GM12878 (cell line): Measurements from ENCODE around the gene FGR. TPM values are rescaled to one million over a fixed set of nuclear protein-coding genes. Genes with fewer than 3 reads are reported as not detected.

Experiments
- ASH2L ChIP-seq: fragments of 300-600, 200-600 bp; sonication (generic); IDR thresholded peaks from 2 replicates; pipeline ENCODE4 v1.6.1; 2017; ENCODE audit warnings: low read depth, mild to moderate bottlenecking, borderline replicate concordance
- ATF7 ChIP-seq: fragments of 450-650 bp; IDR thresholded peaks from 2 replicates; pipeline ENCODE4 v1.6.1; 2016; ENCODE audit warnings: low read depth, mild to moderate bottlenecking
- CREM ChIP-seq: IDR thresholded peaks from 2 replicates; pipeline ENCODE4 v1.6.1; 2014; ENCODE audit warnings: antibody characterized with exemption, low read depth
- HCFC1 ChIP-seq: fragments of 150-350 bp; IDR thresholded peaks from 2 replicates; pipeline ENCODE4 v1.6.1; 2014; ENCODE audit warnings: low read length
- LARP7 ChIP-seq: fragments of 450-650 bp; IDR thresholded peaks from 2 replicates; pipeline ENCODE4 v1.6.1; 2017; ENCODE audit warnings: mild to moderate bottlenecking
- MEF2B ChIP-seq: fragments of 450-650 bp; IDR thresholded peaks from 2 replicates; pipeline ENCODE4 v1.6.1; 2018; ENCODE audit warnings: mild to moderate bottlenecking, moderate library complexity; ENCODE audit not compliant: partially characterized antibody, poor library complexity, severe bottlenecking
- MYC ChIP-seq: IDR thresholded peaks from 2 replicates; pipeline ENCODE4 v1.6.1; 2011; ENCODE audit warnings: mild to moderate bottlenecking, low read length, moderate library complexity, inconsistent platforms; ENCODE audit not compliant: insufficient read depth, insufficient replicate concordance, insufficient read length, severe bottlenecking
- POLR2A ChIP-seq: IDR thresholded peaks from 2 replicates; pipeline ENCODE4 v1.6.1; 2011; ENCODE audit warnings: low read depth, mild to moderate bottlenecking, low read length
- POU2F2 ChIP-seq: IDR thresholded peaks from 3 replicates; pipeline ENCODE4 v1.6.1; 2011; ENCODE audit warnings: low read depth, mild to moderate bottlenecking, low read length, borderline replicate concordance
- RBBP5 ChIP-seq: fragments of 200-600 bp; sonication (generic); conservative IDR thresholded peaks from 2 replicates; pipeline ENCODE4 v1.6.1; 2016
- RCOR1 ChIP-seq: conservative IDR thresholded peaks from 2 replicates; pipeline ENCODE4 v1.6.1; 2012; ENCODE audit warnings: low read depth, low read length, improper control_type of control experiment
- SMAD1 ChIP-seq: fragments of 450-650 bp; IDR thresholded peaks from 2 replicates; pipeline ENCODE4 v1.6.1; 2018; ENCODE audit warnings: mild to moderate bottlenecking, low read depth; ENCODE audit not compliant: partially characterized antibody
- TCF7 ChIP-seq: IDR thresholded peaks from 2 replicates; pipeline ENCODE4 v1.6.1; 2014; ENCODE audit warnings: antibody characterized with exemption, borderline replicate concordance
- polyA plus RNA-seq, 11 experiments: library from polyadenylated mRNA; depleted of rRNA in 4 of 11; unstranded in 6 of 11; stranded (reverse) in 5 of 11; fragments of >200 nt; fragmentation: Nextera tagmentation in 4 of 11; fragmentation: Illumina TruSeq in 1 of 11; extraction: Ambion mirVana in 4 of 11; extraction: Trizol in 1 of 11; gene quantifications; 1 replicate in 1 of 11; 2 replicates in 10 of 11; pipeline versions ENCODE4 v1.2.1 to v1.2.3, GENCODE V29; 2011 to 2016; ENCODE audit warnings: inconsistent platforms in 2 of 11, missing spikeins in 2 of 11, low read depth in 1 of 11
- total RNA-seq, 4 experiments: library from RNA; depleted of rRNA in 3 of 4; stranded (reverse); fragments of >200 nt in 3 of 4; fragmentation: Illumina TruSeq in 1 of 4; extraction: Trizol in 1 of 4; gene quantifications; 2 replicates each; pipeline versions ENCODE4 v1.2.1 to v1.2.3, GENCODE V29; 2013 to 2021
- TF ChIP-seq, protein P1 (sequence below): IDR thresholded peaks from 2 replicates; pipeline ENCODE4 v1.6.1; 2012; ENCODE audit warnings: low read length, inconsistent platforms
- TF ChIP-seq, protein P2 (sequence below): fragments of 450-650 bp; IDR thresholded peaks from 2 replicates; pipeline ENCODE4 v1.6.1; 2018; ENCODE audit warnings: mild to moderate bottlenecking, low read depth, moderate library complexity; ENCODE audit not compliant: partially characterized antibody
- TF ChIP-seq, protein P3 (sequence below): IDR thresholded peaks from 2 replicates; pipeline ENCODE4 v1.6.1; 2012; ENCODE audit warnings: low read depth, low read length, improper control_type of control experiment
- TF ChIP-seq, protein P4 (sequence below): fragments of 450-650 bp; IDR thresholded peaks from 2 replicates; pipeline ENCODE4 v1.6.1; 2014; ENCODE audit warnings: mild to moderate bottlenecking
- TF ChIP-seq, protein P5 (sequence below): fragments of 150-350 bp; IDR thresholded peaks from 2 replicates; pipeline ENCODE4 v1.6.1; 2014; ENCODE audit warnings: mild to moderate bottlenecking, low read depth, low read length
- TF ChIP-seq, protein P6 (sequence below): IDR thresholded peaks from 2 replicates; pipeline ENCODE4 v1.6.1; 2012; ENCODE audit warnings: low read depth, low read length, improper control_type of control experiment
- TF ChIP-seq, protein P7 (sequence below): fragments of 450-650 bp; IDR thresholded peaks from 2 replicates; pipeline ENCODE4 v1.6.1; 2017; ENCODE audit warnings: mild to moderate bottlenecking, low read depth, inconsistent platforms; ENCODE audit not compliant: poor library complexity, severe bottlenecking

Gene FGR
- total and polyA plus RNA-seq, 10 of the 15 experiments (the other 5 are each of a cell fraction or from before 2014, with no cell fraction given), result 10.9 to 193 (median 74.7) TPM

DNA sequence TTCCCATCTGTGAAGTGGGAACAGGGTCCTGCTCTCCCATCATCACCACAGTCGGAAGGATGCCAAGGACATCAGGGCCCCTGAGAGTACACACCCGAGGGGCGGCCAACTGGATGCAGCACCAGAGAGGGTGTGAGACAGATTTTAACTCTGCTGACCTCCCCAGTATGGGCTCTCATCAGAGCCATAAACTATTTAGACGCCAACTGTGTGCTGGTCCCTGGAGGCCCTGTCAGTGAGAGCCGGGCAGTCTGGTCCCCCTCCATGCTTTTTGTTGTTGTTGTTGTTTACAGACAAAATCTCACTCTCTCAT, 1.7 kb downstream of the FGR start (continued):
- TF ChIP-seq, protein P1, sequence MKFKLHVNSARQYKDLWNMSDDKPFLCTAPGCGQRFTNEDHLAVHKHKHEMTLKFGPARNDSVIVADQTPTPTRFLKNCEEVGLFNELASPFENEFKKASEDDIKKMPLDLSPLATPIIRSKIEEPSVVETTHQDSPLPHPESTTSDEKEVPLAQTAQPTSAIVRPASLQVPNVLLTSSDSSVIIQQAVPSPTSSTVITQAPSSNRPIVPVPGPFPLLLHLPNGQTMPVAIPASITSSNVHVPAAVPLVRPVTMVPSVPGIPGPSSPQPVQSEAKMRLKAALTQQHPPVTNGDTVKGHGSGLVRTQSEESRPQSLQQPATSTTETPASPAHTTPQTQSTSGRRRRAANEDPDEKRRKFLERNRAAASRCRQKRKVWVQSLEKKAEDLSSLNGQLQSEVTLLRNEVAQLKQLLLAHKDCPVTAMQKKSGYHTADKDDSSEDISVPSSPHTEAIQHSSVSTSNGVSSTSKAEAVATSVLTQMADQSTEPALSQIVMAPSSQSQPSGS, result no peak
- TF ChIP-seq RBBP5 (no peak), SMAD1 (peak; percentile 15), ASH2L (no peak), POU2F2 (no peak), TCF7 (no peak), MYC (no peak), ATF7 (no peak), HCFC1 (no peak), MEF2B (no peak), LARP7 (no peak), POLR2A (no peak), RCOR1 (0 out of 2 replicates have a peak, but pooled peaks have one; percentile 0), CREM (no peak)
- TF ChIP-seq, protein P2, sequence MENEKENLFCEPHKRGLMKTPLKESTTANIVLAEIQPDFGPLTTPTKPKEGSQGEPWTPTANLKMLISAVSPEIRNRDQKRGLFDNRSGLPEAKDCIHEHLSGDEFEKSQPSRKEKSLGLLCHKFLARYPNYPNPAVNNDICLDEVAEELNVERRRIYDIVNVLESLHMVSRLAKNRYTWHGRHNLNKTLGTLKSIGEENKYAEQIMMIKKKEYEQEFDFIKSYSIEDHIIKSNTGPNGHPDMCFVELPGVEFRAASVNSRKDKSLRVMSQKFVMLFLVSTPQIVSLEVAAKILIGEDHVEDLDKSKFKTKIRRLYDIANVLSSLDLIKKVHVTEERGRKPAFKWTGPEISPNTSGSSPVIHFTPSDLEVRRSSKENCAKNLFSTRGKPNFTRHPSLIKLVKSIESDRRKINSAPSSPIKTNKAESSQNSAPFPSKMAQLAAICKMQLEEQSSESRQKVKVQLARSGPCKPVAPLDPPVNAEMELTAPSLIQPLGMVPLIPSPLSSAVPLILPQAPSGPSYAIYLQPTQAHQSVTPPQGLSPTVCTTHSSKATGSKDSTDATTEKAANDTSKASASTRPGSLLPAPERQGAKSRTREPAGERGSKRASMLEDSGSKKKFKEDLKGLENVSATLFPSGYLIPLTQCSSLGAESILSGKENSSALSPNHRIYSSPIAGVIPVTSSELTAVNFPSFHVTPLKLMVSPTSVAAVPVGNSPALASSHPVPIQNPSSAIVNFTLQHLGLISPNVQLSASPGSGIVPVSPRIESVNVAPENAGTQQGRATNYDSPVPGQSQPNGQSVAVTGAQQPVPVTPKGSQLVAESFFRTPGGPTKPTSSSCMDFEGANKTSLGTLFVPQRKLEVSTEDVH, result no peak
- TF ChIP-seq, protein P3, sequence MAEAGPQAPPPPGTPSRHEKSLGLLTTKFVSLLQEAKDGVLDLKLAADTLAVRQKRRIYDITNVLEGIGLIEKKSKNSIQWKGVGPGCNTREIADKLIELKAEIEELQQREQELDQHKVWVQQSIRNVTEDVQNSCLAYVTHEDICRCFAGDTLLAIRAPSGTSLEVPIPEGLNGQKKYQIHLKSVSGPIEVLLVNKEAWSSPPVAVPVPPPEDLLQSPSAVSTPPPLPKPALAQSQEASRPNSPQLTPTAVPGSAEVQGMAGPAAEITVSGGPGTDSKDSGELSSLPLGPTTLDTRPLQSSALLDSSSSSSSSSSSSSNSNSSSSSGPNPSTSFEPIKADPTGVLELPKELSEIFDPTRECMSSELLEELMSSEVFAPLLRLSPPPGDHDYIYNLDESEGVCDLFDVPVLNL, result no peak
- TF ChIP-seq, protein P4, sequence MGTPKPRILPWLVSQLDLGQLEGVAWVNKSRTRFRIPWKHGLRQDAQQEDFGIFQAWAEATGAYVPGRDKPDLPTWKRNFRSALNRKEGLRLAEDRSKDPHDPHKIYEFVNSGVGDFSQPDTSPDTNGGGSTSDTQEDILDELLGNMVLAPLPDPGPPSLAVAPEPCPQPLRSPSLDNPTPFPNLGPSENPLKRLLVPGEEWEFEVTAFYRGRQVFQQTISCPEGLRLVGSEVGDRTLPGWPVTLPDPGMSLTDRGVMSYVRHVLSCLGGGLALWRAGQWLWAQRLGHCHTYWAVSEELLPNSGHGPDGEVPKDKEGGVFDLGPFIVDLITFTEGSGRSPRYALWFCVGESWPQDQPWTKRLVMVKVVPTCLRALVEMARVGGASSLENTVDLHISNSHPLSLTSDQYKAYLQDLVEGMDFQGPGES, result 0 out of 2 replicates have a peak, but pooled peaks have one; percentile 1
- TF ChIP-seq, protein P5, sequence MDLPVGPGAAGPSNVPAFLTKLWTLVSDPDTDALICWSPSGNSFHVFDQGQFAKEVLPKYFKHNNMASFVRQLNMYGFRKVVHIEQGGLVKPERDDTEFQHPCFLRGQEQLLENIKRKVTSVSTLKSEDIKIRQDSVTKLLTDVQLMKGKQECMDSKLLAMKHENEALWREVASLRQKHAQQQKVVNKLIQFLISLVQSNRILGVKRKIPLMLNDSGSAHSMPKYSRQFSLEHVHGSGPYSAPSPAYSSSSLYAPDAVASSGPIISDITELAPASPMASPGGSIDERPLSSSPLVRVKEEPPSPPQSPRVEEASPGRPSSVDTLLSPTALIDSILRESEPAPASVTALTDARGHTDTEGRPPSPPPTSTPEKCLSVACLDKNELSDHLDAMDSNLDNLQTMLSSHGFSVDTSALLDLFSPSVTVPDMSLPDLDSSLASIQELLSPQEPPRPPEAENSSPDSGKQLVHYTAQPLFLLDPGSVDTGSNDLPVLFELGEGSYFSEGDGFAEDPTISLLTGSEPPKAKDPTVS, result no peak
- TF ChIP-seq, protein P6, sequence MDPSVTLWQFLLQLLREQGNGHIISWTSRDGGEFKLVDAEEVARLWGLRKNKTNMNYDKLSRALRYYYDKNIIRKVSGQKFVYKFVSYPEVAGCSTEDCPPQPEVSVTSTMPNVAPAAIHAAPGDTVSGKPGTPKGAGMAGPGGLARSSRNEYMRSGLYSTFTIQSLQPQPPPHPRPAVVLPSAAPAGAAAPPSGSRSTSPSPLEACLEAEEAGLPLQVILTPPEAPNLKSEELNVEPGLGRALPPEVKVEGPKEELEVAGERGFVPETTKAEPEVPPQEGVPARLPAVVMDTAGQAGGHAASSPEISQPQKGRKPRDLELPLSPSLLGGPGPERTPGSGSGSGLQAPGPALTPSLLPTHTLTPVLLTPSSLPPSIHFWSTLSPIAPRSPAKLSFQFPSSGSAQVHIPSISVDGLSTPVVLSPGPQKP, result 0 out of 2 replicates have a peak, but pooled peaks have one; percentile 6
- TF ChIP-seq, protein P7, sequence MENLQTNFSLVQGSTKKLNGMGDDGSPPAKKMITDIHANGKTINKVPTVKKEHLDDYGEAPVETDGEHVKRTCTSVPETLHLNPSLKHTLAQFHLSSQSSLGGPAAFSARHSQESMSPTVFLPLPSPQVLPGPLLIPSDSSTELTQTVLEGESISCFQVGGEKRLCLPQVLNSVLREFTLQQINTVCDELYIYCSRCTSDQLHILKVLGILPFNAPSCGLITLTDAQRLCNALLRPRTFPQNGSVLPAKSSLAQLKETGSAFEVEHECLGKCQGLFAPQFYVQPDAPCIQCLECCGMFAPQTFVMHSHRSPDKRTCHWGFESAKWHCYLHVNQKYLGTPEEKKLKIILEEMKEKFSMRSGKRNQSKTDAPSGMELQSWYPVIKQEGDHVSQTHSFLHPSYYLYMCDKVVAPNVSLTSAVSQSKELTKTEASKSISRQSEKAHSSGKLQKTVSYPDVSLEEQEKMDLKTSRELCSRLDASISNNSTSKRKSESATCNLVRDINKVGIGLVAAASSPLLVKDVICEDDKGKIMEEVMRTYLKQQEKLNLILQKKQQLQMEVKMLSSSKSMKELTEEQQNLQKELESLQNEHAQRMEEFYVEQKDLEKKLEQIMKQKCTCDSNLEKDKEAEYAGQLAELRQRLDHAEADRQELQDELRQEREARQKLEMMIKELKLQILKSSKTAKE, result no peak
